Subcutaneous adipose tissue (tissue), 4 donors: Measurements from ENCODE around the gene IL17RA. TPM values are rescaled to one million over a fixed set of nuclear protein-coding genes. Genes with fewer than 3 reads are reported as not detected.

Source experiments
- total RNA-seq, 4 donors: library from RNA; depleted of rRNA; stranded (reverse); fragments of >200 nt; gene quantifications; one replicate each; pipeline ENCODE4 v1.1.0, GENCODE V29; 2016
- TF ChIP-seq, protein P1 (sequence below): fragments of 450-650 bp; IDR thresholded peaks from one replicate; pipeline ENCODE4 v1.5.1; 2016; ENCODE audit warnings: low read depth, mild to moderate bottlenecking, control low read depth, antibody characterized with exemption, moderate library complexity

IL17RA gene
- total RNA-seq, 4 donors from 2014 or later, result 17.9 to 30.3 (median 26.2) TPM

- TF ChIP-seq, protein P1, sequence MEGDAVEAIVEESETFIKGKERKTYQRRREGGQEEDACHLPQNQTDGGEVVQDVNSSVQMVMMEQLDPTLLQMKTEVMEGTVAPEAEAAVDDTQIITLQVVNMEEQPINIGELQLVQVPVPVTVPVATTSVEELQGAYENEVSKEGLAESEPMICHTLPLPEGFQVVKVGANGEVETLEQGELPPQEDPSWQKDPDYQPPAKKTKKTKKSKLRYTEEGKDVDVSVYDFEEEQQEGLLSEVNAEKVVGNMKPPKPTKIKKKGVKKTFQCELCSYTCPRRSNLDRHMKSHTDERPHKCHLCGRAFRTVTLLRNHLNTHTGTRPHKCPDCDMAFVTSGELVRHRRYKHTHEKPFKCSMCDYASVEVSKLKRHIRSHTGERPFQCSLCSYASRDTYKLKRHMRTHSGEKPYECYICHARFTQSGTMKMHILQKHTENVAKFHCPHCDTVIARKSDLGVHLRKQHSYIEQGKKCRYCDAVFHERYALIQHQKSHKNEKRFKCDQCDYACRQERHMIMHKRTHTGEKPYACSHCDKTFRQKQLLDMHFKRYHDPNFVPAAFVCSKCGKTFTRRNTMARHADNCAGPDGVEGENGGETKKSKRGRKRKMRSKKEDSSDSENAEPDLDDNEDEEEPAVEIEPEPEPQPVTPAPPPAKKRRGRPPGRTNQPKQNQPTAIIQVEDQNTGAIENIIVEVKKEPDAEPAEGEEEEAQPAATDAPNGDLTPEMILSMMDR, result no peak
Observed at GRCh38 chr22:17056807-17057206, 28.0 kb upstream of the IL17RA start.

GRCh38 chr22:17057959-17058814 is 26.6 kb upstream of the IL17RA start:
- TF ChIP-seq, protein P1, result no peak

- TF ChIP-seq, protein P1, result no peak
Observed at GRCh38 chr22:17060126-17060525, 24.7 kb upstream of the IL17RA start.

- TF ChIP-seq, protein P1, result no peak
Observed at GRCh38 chr22:17063411-17064106, 21.2 kb upstream of the IL17RA start.

GRCh38 chr22:17064498-17065100 is 20.2 kb upstream of the IL17RA start:
- TF ChIP-seq, protein P1, result no peak

GRCh38 chr22:17065433-17065832 is 19.4 kb upstream of the IL17RA start:
- TF ChIP-seq, protein P1, result no peak

GRCh38 chr22:17072877-17073276 is 11.9 kb upstream of the IL17RA start:
- TF ChIP-seq, protein P1, result no peak
